Activated CD4-positive, alpha-beta T cell treated with anti-CD3 and anti-CD28 coated beads, Interleukin-2, amount 10 ng/mL, durations not matched to agents 24 days and 14 days (primary cell): ENCODE measurements around the gene STARD10. TPM values are rescaled to one million over a fixed set of nuclear protein-coding genes. Genes with fewer than 3 reads are reported as not detected.

Experiments used
- DNase-seq: peaks from one replicate; pipeline ENCODE4 v3.0.0; 2022
- H3K27ac Mint-ChIP-seq: one replicate; pipeline ENCODE4 v1.8.0; 2022; ENCODE audit warnings: mild to moderate bottlenecking, mixed read lengths
- H3K27me3 Mint-ChIP-seq: one replicate; pipeline ENCODE4 v1.8.0; 2022; ENCODE audit warnings: mixed read lengths
- H3K36me3 Mint-ChIP-seq: one replicate; pipeline ENCODE4 v1.8.0; 2022; ENCODE audit warnings: low read depth, mild to moderate bottlenecking, mixed read lengths
- H3K4me1 Mint-ChIP-seq: one replicate; pipeline ENCODE4 v1.8.0; 2021; ENCODE audit warnings: mixed read lengths
- H3K4me3 Mint-ChIP-seq: one replicate; pipeline ENCODE4 v1.8.0; 2022; ENCODE audit warnings: mild to moderate bottlenecking, moderate library complexity, mixed read lengths
- H3K9me3 Mint-ChIP-seq: one replicate; pipeline ENCODE4 v1.8.0; 2021; ENCODE audit warnings: mixed read lengths
- intact Hi-C: fragments of 100-400 bp; cut with micrococcal nuclease; formaldehyde crosslinking; loops from one replicate; pipeline ENCODE4 v1.15.1; 2023
- total RNA-seq: library from RNA; stranded (reverse); gene quantifications from 2 replicates; pipeline ENCODE4 v1.2.3, GENCODE V29; 2022

Gene STARD10
- total RNA-seq, 1 donor from 2014 or later, result 17.2 TPM

DNA sequence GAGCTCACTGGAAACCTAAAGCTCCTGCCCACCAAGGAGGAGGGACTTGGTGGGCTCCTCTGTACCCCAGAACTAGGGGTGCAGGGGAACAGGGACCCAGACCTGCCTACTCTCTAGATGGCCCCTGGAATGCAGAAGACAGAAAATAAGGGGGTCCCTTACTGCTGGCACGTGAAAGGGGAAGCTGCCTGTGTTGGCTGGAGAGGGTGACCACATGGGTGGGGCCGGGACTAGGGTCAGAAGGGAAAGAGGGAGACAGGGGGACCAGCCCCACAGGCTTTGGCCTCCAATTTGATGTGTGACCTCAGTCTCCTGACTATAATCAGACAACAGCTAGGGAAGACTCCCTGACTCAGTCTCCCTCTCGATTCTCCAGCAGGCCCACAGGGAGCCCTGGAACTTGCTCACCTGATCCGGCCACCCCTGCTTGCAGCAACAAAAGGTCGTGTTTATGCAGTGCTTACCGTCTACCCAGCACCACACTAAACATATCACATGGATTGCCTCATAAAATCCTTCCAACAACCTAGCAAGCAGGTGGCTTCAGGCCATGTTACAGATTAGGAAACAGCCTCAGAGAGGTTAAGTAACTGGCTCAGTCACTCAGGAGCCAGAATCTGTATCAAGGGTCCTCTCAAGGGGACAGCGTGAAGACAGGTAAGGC, 51.9 kb downstream of the STARD10 start:
- Mint-ChIP-seq H3K27ac (peak overlapping the region; percentile 21), H3K4me3 (no peak overlapping the region), H3K36me3 (peaks cover 4% of the 10 kb centered on the region), H3K9me3 (no peaks in the 10 kb centered on the region), H3K27me3 (no peaks in the 10 kb centered on the region), H3K4me1 (peaks cover 53% of the 10 kb centered on the region)
- intact Hi-C loops, result no loop called here
- no peak for DNase-seq

DNA sequence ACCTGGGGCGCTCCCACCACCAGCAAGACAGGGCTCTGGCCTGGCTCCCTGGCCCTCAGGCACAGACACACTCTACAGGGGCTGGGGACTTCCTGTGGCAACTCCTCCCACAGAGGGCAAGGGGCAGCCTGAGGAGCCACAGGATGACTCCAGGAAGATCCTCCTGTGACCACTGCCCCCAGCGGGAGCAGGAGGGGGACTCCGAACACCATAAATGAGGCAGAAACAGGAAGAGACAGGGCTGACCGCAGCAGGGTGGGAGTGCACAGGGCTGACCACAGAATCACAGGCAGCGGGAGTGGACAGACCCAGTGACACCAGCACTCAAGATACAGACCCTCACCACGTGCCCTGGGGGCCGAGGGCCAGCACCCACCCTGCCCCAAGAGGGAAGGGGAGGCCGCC, 52.4 kb downstream of the STARD10 start:
- peak overlapping the region; percentile 10 for H3K4me3 Mint-ChIP-seq
- peaks cover 4% of the 10 kb centered on the region for H3K36me3 Mint-ChIP-seq
- DNase-seq, result no peak
- peaks cover 58% of the 10 kb centered on the region for H3K4me1 Mint-ChIP-seq
- peak overlapping the region; percentile 76 for H3K27ac Mint-ChIP-seq
- H3K27me3 Mint-ChIP-seq, result no peaks in the 10 kb centered on the region
- H3K9me3 Mint-ChIP-seq, result no peaks in the 10 kb centered on the region
- intact Hi-C loops, result no loop called here

DNA sequence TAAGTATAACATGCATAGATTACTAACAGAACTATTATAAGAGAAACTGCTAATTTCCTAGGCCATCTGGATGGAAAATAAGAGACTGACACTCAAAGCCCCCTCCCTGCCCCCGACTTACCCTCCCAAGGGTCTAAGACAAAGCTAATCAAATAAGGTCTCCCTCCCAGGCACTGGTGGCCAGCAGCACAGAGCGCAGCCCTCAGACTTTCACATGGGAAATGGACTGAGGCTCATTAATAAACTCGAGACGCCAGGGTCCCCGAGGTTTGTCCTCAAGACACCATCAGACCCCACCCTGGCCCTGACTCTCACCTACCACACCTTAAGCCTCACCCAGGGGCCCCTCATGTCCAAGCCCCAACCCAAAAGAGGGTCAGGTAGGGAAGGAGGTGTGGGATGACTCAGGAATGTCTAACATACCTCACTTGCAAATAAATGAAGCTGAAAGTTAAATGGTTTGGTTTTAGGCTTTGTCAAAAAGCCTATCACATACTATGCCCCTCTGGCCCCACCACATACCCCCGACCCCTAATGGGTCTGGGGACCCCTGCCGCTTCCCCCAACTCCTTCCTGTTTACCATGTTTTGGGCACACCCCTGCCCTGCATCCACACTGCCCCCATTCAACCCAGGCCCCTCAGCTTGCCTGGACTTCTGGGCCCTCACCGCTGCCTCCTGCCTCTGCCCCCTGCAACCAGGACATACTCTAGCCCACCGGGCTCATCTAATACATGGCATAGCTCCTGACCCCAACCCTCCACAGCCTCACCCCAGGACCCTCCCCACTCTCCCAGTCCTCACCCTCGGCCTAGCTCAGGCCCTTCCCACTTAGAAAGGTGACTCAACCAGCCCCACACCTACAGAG, 53.1 kb downstream of the STARD10 start:
- no peaks in the 10 kb centered on the region for H3K27me3 Mint-ChIP-seq
- intact Hi-C loops, result no loop called here
- peak overlapping the region; percentile 76 for H3K27ac Mint-ChIP-seq
- H3K4me1 Mint-ChIP-seq, result peaks cover 61% of the 10 kb centered on the region
- DNase-seq, result no peak
- H3K36me3 Mint-ChIP-seq, result peaks cover 4% of the 10 kb centered on the region
- H3K4me3 Mint-ChIP-seq, result peak overlapping the region; percentile 23
- H3K9me3 Mint-ChIP-seq, result no peaks in the 10 kb centered on the region

DNA sequence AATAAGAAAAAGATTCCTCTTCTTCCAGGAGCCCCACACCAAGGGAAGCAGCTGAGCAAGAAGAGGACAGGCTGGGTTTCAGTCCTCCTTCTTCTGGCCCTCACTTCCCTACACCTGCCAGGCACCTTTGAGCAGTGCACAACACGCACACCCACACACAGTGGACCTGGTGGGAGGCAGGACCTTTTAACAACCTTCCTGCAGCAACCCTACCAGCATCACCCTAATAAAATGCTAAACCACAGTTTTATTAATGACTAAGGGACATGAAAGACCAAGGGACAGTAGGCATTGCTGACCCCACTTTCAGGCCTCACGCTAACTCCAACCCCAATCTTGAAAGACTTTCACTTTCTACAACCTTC, 53.8 kb downstream of the STARD10 start:
- H3K4me3 Mint-ChIP-seq, result no peak overlapping the region
- peak overlapping the region; percentile 53 for H3K27ac Mint-ChIP-seq
- intact Hi-C loops, result no loop called here
- peaks cover 61% of the 10 kb centered on the region for H3K4me1 Mint-ChIP-seq
- H3K36me3 Mint-ChIP-seq, result peaks cover 4% of the 10 kb centered on the region
- DNase-seq, result no peak
- H3K27me3 Mint-ChIP-seq, result no peaks in the 10 kb centered on the region
- no peaks in the 10 kb centered on the region for H3K9me3 Mint-ChIP-seq

DNA sequence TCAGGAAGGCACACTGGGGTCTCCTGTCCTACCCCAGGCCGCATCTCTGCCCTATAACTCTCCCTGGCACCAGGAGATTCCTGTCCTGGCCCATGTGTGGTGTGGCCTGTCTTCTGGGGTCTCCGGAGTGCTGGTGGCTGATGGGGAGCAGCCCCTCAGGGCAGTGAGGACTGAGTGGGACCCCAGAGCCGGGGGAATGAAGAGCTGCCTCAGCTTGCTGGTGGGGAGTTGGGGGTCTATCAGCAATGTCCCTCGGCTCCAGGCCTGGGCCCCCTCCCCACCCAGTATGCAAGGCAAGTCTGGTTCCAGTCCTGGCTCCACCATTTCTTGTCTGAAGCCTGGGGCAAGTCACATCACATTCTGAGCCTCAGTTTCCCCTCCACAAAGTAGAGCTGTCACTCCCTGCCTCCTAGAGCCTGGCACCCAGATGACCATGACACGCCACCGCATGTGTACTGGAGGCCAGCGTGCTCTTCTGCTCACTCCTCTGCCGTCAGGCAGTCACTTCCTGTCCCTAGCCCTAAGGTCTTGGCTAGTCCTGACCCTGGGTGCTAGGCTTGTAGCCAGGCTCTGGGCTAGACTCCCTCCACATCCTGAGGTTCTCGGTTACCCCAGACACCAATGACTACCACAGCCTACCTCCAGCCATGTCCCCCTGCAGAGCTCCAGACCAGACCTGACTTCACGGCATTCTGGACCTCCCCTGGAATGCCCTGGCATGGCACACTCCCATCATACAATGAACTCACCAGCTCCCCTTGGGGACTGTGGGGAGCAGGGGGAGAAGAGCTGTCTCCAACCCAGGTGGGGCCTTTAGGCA, 54.4 kb downstream of the STARD10 start:
- intact Hi-C loops, result no loop called here
- H3K4me3 Mint-ChIP-seq, result no peak overlapping the region

DNA sequence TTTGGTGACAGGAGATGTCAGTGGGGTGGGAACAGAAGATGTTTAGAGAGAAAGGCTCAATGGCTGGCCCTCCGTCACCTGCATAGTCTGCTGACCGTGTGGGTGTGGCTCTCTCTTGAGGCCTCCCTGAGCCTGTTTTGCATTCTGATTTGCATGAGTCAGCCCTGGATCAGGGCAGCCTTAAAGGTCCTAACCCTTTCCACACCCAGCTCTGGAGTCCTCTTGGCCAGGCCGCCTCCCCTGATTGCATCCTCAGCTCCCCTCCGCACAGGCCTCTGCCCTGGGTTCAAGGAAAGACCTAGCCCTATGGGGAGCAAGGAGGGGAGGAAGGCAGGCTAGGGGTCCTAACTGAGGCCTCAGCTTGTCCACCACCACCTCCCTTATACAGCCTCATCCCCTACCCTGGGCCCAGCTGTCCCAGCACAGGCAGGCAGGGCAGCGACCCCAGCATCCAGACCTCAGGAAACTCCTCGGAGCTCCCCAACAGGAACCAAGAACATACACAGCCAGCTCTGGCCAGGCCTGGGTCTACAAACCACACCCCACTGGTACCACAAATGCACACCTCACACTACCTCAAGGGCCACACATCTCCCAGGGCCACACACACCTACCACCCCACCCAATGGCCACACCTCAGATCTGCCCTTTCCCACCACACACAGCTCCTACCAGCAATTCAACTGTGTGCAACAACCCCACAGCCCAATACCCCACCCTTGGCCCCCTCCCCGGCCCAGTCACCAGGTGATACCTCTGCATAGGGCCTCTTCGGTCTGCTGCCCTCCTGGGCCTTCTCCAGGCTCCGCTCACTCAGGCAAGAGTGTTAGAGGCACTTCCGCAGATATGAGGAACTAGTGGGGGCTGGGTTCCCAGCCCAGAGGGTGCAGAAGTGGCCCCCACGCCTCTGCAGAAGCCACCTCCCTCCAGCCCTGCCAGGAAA, 55.4 kb downstream of the STARD10 start:
- no peaks in the 10 kb centered on the region for H3K27me3 Mint-ChIP-seq
- DNase-seq, result no peak
- H3K36me3 Mint-ChIP-seq, result peaks cover 4% of the 10 kb centered on the region
- H3K9me3 Mint-ChIP-seq, result no peaks in the 10 kb centered on the region
- intact Hi-C loops, result no loop called here
- peaks cover 54% of the 10 kb centered on the region for H3K4me1 Mint-ChIP-seq
- peak overlapping the region; percentile 91 for H3K27ac Mint-ChIP-seq
- H3K4me3 Mint-ChIP-seq, result no peak overlapping the region

More for the DNA sequence above, 54.4 kb downstream of the STARD10 start:
- Mint-ChIP-seq H3K4me1 (peaks cover 61% of the 10 kb centered on the region), H3K9me3 (no peaks in the 10 kb centered on the region), H3K36me3 (peaks cover 4% of the 10 kb centered on the region), H3K27me3 (no peaks in the 10 kb centered on the region), H3K27ac (peak overlapping the region; percentile 53)
- no peak for DNase-seq

DNA sequence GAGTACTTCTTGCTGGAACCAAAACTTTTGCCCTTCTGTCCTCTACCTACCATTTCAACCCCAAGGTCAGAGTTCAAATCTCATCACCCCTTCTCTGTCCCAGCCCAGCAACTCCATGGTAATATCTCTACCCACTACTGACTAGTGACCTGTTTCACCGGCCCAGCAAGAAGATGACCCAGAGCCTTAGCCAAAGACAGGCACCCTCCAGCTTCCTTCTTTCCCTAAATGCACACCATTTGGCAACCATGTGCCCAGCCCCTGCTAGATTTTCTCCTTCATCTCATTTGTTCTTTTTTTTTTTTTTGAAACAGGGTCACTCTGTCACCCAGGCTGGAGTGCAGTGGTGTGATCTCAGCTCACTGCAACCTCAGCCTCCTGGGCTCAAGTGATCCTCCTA, 56.5 kb downstream of the STARD10 start:
- Mint-ChIP-seq H3K4me3 (peak overlapping the region; percentile 61), H3K36me3 (peaks cover 6% of the 10 kb centered on the region), H3K27me3 (no peaks in the 10 kb centered on the region), H3K9me3 (no peaks in the 10 kb centered on the region), H3K4me1 (peaks cover 50% of the 10 kb centered on the region), H3K27ac (peak overlapping the region; percentile 91)
- DNase-seq, result no peak
- intact Hi-C loops, result no loop called here

DNA sequence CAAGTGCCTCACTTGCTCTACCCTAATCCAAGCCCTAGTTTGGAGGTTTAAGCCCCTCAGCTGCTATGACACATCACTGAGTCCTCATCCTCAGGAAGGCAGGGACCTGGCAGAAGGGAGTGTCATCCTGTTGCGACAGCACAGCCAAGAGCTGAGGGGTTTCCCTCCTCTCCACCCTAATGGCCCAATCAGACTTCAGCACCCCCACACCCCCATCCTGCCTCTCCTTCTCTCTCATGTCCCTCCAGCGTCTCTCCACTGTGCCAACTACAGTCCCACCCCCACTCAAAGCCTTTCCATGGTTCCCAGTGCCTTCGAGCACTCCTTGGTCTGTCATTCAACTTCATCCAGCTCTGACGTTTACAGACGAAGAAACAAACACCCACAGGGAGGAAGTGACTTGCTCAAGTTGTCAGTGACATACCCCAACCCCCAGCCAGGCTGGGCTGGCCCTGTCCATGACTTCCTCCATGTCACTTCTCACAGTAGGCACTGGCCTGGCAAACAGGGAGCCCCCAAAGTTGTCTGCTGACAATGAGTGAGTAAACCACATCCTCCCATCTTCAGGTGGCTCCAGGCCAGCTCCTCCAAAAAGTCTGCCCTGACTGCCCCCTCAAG, 57.3 kb downstream of the STARD10 start:
- H3K27ac Mint-ChIP-seq, result peak overlapping the region; percentile 91
- H3K4me1 Mint-ChIP-seq, result peaks cover 44% of the 10 kb centered on the region
- peaks cover 8% of the 10 kb centered on the region for H3K36me3 Mint-ChIP-seq
- no peaks in the 10 kb centered on the region for H3K9me3 Mint-ChIP-seq
- peak; percentile 89 for DNase-seq
- no peaks in the 10 kb centered on the region for H3K27me3 Mint-ChIP-seq
- intact Hi-C loops, result loop anchor here (1.0 kb wide), 3 partner anchors 14 to 77 kb away; partner anchors contain the start of gene ARAP1
- H3K4me3 Mint-ChIP-seq, result peak overlapping the region; percentile 61

DNA sequence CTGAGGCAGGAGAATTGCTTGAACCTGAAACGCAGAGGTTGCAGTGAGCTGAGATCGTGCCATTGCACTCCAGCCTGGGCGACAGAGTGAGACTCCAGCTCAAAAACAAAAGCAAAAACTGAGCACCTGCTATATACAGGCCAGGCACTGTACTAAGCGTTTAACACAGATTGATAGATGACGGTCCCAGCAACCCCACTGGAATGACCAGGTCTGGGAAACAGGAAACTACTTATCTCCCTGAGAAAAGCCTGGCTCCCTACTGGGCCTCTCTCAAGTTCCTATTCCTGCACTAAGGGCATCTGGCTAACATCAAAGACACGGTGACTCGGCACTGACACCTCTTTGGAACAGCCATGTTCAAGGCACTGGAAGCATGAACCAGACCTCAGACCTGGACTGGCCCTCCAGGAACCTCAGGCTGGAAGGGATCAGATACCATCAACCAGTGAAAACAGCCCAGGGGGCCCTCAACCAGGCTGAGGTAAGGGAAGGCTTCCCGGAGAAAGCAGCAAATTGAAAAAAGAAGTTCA, 58.3 kb downstream of the STARD10 start:
- peak overlapping the region; percentile 24 for H3K4me3 Mint-ChIP-seq
- intact Hi-C loops, result loop anchor here (1.0 kb wide), 3 partner anchors 13 to 78 kb away; partner anchors contain the start of gene ARAP1
- no peaks in the 10 kb centered on the region for H3K9me3 Mint-ChIP-seq

DNA sequence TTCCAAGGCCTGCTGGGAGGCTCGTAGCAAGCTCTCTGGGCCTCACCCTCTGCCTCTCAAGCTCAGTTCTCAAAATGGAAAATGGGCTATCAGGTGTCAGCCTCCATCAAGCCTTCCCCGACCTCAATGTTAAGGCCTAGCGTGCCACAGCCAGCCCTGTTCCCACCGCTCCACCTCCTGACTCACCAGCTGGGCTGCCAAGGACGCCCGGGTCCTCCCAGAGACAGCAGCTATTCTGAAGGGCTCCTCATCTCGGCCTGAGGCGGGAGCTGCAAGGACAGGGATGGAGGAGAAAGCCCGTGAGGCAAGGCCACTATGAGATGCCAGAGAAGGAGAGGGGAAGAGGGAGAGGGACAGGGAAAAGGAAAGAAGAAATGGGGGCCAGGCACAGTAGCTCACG, 61.5 kb downstream of the STARD10 start:
- no peak overlapping the region for H3K4me3 Mint-ChIP-seq
- DNase-seq, result no peak
- no peaks in the 10 kb centered on the region for H3K9me3 Mint-ChIP-seq
- peaks cover 17% of the 10 kb centered on the region for H3K36me3 Mint-ChIP-seq
- peaks cover 13% of the 10 kb centered on the region for H3K4me1 Mint-ChIP-seq
- H3K27ac Mint-ChIP-seq, result no peak overlapping the region
- no peaks in the 10 kb centered on the region for H3K27me3 Mint-ChIP-seq
- intact Hi-C loops, result no loop called here

More for the DNA sequence above, 58.3 kb downstream of the STARD10 start:
- DNase-seq, result no peak
- H3K27ac Mint-ChIP-seq, result peak overlapping the region; percentile 72
- H3K27me3 Mint-ChIP-seq, result no peaks in the 10 kb centered on the region
- H3K4me1 Mint-ChIP-seq, result peaks cover 34% of the 10 kb centered on the region
- H3K36me3 Mint-ChIP-seq, result peaks cover 15% of the 10 kb centered on the region

DNA sequence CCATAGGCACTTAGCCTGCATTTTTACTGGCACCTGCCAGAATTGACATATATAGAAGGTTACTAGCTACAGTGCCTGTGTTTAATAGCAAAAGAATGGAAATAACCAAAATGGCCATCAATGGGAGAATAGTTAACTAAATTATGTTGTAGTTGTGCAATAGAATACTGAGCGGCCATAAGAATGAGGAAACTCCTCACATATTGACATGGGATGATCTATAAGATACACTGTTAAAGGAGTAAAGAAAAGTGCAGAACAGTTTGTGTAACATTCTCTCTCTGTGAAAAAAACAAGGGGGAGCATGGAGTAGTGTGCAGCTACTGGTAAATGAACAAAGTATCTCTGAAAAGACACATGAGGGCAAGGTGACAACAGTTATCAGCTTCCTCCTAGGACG, 63.1 kb downstream of the STARD10 start:
- no peaks in the 10 kb centered on the region for H3K27me3 Mint-ChIP-seq
- DNase-seq, result no peak
- no peak overlapping the region for H3K27ac Mint-ChIP-seq
- peaks cover 15% of the 10 kb centered on the region for H3K36me3 Mint-ChIP-seq
- peaks cover 2% of the 10 kb centered on the region for H3K4me1 Mint-ChIP-seq
- intact Hi-C loops, result no loop called here
- no peaks in the 10 kb centered on the region for H3K9me3 Mint-ChIP-seq
- no peak overlapping the region for H3K4me3 Mint-ChIP-seq

DNA sequence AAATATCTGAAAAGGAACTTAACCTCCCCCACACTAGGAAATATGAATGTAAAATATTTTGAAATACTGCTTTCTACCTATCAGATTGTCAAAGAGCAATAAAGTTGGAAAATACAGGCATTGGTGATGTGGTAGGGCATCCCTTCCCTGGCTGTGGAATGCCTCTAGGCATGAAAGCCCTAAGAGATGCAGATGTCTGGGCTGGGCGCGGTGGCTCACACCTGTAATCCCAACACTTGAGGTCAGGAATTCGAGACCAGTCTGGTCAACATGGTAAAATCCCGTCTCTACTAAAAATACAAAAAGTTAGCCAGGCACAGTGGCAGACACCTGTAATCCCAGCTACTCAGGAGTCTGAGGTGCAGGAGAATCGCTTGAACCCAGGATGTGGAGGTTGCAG, 63.6 kb downstream of the STARD10 start:
- DNase-seq, result no peak
- intact Hi-C loops, result no loop called here
- no peak overlapping the region for H3K4me3 Mint-ChIP-seq
- H3K27ac Mint-ChIP-seq, result no peak overlapping the region
- H3K27me3 Mint-ChIP-seq, result no peaks in the 10 kb centered on the region
- peaks cover 18% of the 10 kb centered on the region for H3K36me3 Mint-ChIP-seq
- no peaks in the 10 kb centered on the region for H3K9me3 Mint-ChIP-seq
- peaks cover 6% of the 10 kb centered on the region for H3K4me1 Mint-ChIP-seq
